WTC11 (cell line): ENCODE results near the gene LAMA5.

Source experiments
- ELF4 ChIP-seq: sonication (generic); formaldehyde crosslinking; IDR thresholded peaks from 2 replicates; pipeline ENCODE4 v1.8.1; 2022; ENCODE audit warnings: low read depth, mild to moderate bottlenecking, moderate library complexity, missing genetic modification reagents
- FOXJ3 ChIP-seq: sonication (generic); formaldehyde crosslinking; IDR thresholded peaks from 2 replicates; pipeline ENCODE4 v1.9.0; 2021; ENCODE audit warnings: missing genetic modification reagents, mild to moderate bottlenecking, borderline replicate concordance
- TF ChIP-seq, protein P1 (sequence below): fragments of 200-600 bp; IDR thresholded peaks from 2 replicates; pipeline ENCODE4 v1.8.0; 2022; ENCODE audit warnings: antibody characterized with exemption
- TF ChIP-seq, protein P2 (sequence below): sonication (generic); formaldehyde crosslinking; IDR thresholded peaks from 2 replicates; pipeline ENCODE4 v1.8.0; 2022; ENCODE audit warnings: mild to moderate bottlenecking, missing genetic modification reagents
- TF ChIP-seq, protein P3 (sequence below): sonication (generic); formaldehyde crosslinking; IDR thresholded peaks from 2 replicates; pipeline ENCODE4 v1.8.1; 2023; ENCODE audit warnings: mild to moderate bottlenecking, missing genetic modification reagents, borderline replicate concordance
- TF ChIP-seq, protein P4 (sequence below): sonication (generic); formaldehyde crosslinking; IDR thresholded peaks from 2 replicates; pipeline ENCODE4 v1.8.1; 2023; ENCODE audit warnings: mild to moderate bottlenecking, missing genetic modification reagents, moderate library complexity

DNA sequence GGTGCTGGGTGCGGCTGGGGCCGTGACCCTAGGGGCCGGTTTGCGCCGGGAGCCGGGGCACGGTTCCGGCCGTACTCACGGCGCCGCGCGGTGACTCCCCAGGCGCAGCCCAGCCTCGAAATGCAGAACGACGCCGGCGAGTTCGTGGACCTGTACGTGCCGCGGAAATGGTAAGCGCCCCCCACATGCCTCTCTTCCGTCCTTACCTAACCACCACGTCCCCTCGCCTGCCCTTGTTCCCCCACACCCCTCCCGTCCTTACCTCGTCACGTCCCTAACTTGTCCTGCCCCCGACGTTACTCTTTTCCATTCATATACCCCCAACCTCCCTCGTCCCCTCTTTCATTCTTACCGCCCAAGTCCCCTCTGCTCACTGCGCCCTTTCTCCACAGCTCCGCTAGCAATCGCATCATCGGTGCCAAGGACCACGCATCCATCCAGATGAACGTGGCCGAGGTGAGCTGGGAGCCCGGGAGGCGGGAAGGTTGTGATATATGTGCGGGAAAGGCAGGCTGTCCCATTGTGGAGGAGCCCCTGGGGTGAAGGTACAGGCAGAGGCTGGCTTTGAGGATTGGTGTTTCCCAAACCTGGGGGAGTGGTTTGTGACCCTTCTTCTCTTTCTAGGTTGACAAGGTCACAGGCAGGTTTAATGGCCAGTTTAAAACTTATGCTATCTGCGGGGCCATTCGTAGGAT, 20.3 kb upstream of the LAMA5 start:
- TF ChIP-seq FOXJ3 (CRISPR knock-in tag): no peak
- TF ChIP-seq, protein P1, sequence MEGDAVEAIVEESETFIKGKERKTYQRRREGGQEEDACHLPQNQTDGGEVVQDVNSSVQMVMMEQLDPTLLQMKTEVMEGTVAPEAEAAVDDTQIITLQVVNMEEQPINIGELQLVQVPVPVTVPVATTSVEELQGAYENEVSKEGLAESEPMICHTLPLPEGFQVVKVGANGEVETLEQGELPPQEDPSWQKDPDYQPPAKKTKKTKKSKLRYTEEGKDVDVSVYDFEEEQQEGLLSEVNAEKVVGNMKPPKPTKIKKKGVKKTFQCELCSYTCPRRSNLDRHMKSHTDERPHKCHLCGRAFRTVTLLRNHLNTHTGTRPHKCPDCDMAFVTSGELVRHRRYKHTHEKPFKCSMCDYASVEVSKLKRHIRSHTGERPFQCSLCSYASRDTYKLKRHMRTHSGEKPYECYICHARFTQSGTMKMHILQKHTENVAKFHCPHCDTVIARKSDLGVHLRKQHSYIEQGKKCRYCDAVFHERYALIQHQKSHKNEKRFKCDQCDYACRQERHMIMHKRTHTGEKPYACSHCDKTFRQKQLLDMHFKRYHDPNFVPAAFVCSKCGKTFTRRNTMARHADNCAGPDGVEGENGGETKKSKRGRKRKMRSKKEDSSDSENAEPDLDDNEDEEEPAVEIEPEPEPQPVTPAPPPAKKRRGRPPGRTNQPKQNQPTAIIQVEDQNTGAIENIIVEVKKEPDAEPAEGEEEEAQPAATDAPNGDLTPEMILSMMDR: no peak
- TF ChIP-seq, protein P2, sequence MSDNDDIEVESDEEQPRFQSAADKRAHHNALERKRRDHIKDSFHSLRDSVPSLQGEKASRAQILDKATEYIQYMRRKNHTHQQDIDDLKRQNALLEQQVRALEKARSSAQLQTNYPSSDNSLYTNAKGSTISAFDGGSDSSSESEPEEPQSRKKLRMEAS (CRISPR knock-in tag): no peak
- TF ChIP-seq, protein P3, sequence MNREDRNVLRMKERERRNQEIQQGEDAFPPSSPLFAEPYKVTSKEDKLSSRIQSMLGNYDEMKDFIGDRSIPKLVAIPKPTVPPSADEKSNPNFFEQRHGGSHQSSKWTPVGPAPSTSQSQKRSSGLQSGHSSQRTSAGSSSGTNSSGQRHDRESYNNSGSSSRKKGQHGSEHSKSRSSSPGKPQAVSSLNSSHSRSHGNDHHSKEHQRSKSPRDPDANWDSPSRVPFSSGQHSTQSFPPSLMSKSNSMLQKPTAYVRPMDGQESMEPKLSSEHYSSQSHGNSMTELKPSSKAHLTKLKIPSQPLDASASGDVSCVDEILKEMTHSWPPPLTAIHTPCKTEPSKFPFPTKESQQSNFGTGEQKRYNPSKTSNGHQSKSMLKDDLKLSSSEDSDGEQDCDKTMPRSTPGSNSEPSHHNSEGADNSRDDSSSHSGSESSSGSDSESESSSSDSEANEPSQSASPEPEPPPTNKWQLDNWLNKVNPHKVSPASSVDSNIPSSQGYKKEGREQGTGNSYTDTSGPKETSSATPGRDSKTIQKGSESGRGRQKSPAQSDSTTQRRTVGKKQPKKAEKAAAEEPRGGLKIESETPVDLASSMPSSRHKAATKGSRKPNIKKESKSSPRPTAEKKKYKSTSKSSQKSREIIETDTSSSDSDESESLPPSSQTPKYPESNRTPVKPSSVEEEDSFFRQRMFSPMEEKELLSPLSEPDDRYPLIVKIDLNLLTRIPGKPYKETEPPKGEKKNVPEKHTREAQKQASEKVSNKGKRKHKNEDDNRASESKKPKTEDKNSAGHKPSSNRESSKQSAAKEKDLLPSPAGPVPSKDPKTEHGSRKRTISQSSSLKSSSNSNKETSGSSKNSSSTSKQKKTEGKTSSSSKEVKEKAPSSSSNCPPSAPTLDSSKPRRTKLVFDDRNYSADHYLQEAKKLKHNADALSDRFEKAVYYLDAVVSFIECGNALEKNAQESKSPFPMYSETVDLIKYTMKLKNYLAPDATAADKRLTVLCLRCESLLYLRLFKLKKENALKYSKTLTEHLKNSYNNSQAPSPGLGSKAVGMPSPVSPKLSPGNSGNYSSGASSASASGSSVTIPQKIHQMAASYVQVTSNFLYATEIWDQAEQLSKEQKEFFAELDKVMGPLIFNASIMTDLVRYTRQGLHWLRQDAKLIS (CRISPR knock-in tag): no peak
- TF ChIP-seq, protein P4, sequence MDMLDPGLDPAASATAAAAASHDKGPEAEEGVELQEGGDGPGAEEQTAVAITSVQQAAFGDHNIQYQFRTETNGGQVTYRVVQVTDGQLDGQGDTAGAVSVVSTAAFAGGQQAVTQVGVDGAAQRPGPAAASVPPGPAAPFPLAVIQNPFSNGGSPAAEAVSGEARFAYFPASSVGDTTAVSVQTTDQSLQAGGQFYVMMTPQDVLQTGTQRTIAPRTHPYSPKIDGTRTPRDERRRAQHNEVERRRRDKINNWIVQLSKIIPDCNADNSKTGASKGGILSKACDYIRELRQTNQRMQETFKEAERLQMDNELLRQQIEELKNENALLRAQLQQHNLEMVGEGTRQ (CRISPR knock-in tag): no peak
- TF ChIP-seq ELF4: no peak
